SK-N-SH treated with all-trans-retinoic acid at 6 μM for 48 hours (cell line): Measurements from ENCODE around the gene NEIL1.

Experiments used
- ATAC-seq: fragments of 200-7000 bp; cut with Tn5 transposase; 3 replicates; pipeline ENCODE4 v1.9.1; 2020; ENCODE audit warnings: mild to moderate bottlenecking, moderate library complexity
- ARNTL ChIP-seq: fragments of 450-650 bp; formaldehyde crosslinking; IDR thresholded peaks from 2 replicates; pipeline ENCODE4 v1.5.0; 2020; ENCODE audit warnings: low read depth, mild to moderate bottlenecking, moderate library complexity, borderline replicate concordance
- BACH2 ChIP-seq: fragments of 250-450 bp; sonication (Bioruptor Pico); IDR thresholded peaks from 2 replicates; pipeline ENCODE4 v1.9.0; 2021; ENCODE audit warnings: mild to moderate bottlenecking, borderline replicate concordance
- CSDC2 ChIP-seq: fragments of 250-450 bp; sonication (Bioruptor Pico); IDR thresholded peaks from 2 replicates; pipeline ENCODE4 v1.5.0; 2020; ENCODE audit warnings: mild to moderate bottlenecking, moderate library complexity
- CSRNP3 ChIP-seq: fragments of 250-450 bp; sonication (Bioruptor Pico); IDR thresholded peaks from 2 replicates; pipeline ENCODE4 v1.5.1; 2021; ENCODE audit warnings: mild to moderate bottlenecking, moderate library complexity
- ESRRG ChIP-seq: fragments of 250-450 bp; sonication (Bioruptor Pico); IDR thresholded peaks from 2 replicates; pipeline ENCODE4 v1.6.1; 2021; ENCODE audit warnings: mild to moderate bottlenecking
- GLIS3 ChIP-seq: fragments of 250-450 bp; sonication (Bioruptor Pico); IDR thresholded peaks from 2 replicates; pipeline ENCODE4 v1.5.0; 2020; ENCODE audit warnings: mild to moderate bottlenecking, moderate library complexity
- ISL1 ChIP-seq: fragments of 250-450 bp; sonication (Bioruptor Pico); IDR thresholded peaks from 2 replicates; pipeline ENCODE4 v2.1.2; 2022; ENCODE audit warnings: mild to moderate bottlenecking, moderate library complexity
- OSR1 ChIP-seq: fragments of 250-450 bp; sonication (Bioruptor Pico); IDR thresholded peaks from 2 replicates; pipeline ENCODE4 v1.8.0; 2022; ENCODE audit warnings: moderate library complexity, mild to moderate bottlenecking, inconsistent platforms
- PATZ1 ChIP-seq: fragments of 250-450 bp; sonication (Bioruptor Pico); IDR thresholded peaks from 2 replicates; pipeline ENCODE4 v1.8.0; 2020; ENCODE audit warnings: mild to moderate bottlenecking, moderate library complexity, borderline replicate concordance
- POU6F1 ChIP-seq: fragments of 250-450 bp; sonication (Bioruptor Pico); IDR thresholded peaks from 2 replicates; pipeline ENCODE4 v1.8.0; 2021; ENCODE audit warnings: low read depth, mild to moderate bottlenecking, moderate library complexity, borderline replicate concordance
- PPARA ChIP-seq: fragments of 250-450 bp; sonication (Bioruptor Pico); IDR thresholded peaks from 2 replicates; pipeline ENCODE4 v1.5.0; 2020; ENCODE audit warnings: mild to moderate bottlenecking, borderline replicate concordance
- RARB ChIP-seq: fragments of 250-450 bp; sonication (Bioruptor Pico); IDR thresholded peaks from 2 replicates; pipeline ENCODE4 v1.8.0; 2021; ENCODE audit warnings: mild to moderate bottlenecking, moderate library complexity
- SNAI2 ChIP-seq: fragments of 250-450 bp; sonication (Bioruptor Pico); IDR thresholded peaks from 2 replicates; pipeline ENCODE4 v1.5.0; 2020; ENCODE audit warnings: mild to moderate bottlenecking, moderate library complexity
- TCF4 ChIP-seq: fragments of 250-450 bp; sonication (Bioruptor Pico); IDR thresholded peaks from 2 replicates; pipeline ENCODE4 v1.8.0; 2021; ENCODE audit warnings: mild to moderate bottlenecking, moderate library complexity, borderline replicate concordance
- TOX ChIP-seq: fragments of 250-450 bp; sonication (Bioruptor Pico); IDR thresholded peaks from 2 replicates; pipeline ENCODE4 v1.8.0; 2021; ENCODE audit warnings: mild to moderate bottlenecking, moderate library complexity, borderline replicate concordance
- TSHZ2 ChIP-seq: fragments of 250-450 bp; sonication (Bioruptor Pico); IDR thresholded peaks from 2 replicates; pipeline ENCODE4 v1.5.0; 2020; ENCODE audit warnings: mild to moderate bottlenecking, moderate library complexity
- ZC3H10 ChIP-seq: fragments of 250-450 bp; sonication (Bioruptor Pico); IDR thresholded peaks from 2 replicates; pipeline ENCODE4 v1.5.1; 2021; ENCODE audit warnings: mild to moderate bottlenecking, moderate library complexity
- ZFP3 ChIP-seq: fragments of 250-450 bp; sonication (Bioruptor Pico); IDR thresholded peaks from 2 replicates; pipeline ENCODE4 v1.5.0; 2020; ENCODE audit warnings: mild to moderate bottlenecking, moderate library complexity
- ZFP30 ChIP-seq: fragments of 450-650 bp; formaldehyde crosslinking; IDR thresholded peaks from 2 replicates; pipeline ENCODE4 v1.5.0; 2022; ENCODE audit warnings: mild to moderate bottlenecking, moderate library complexity
- ZNF565 ChIP-seq: fragments of 450-650 bp; formaldehyde crosslinking; conservative IDR thresholded peaks from 2 replicates; pipeline ENCODE4 v1.5.0; 2020; ENCODE audit warnings: low read depth, mild to moderate bottlenecking, moderate library complexity
- ZNF70 ChIP-seq: fragments of 450-650 bp; formaldehyde crosslinking; IDR thresholded peaks from 2 replicates; pipeline ENCODE4 v1.5.0; 2020; ENCODE audit warnings: mild to moderate bottlenecking, moderate library complexity

Gene NEIL1

GRCh38 chr15:75360856-75361255 lies 14.0 kb downstream of the NEIL1 start:
- ATAC-seq: no peak

GRCh38 chr15:75361361-75361988 lies 14.6 kb downstream of the NEIL1 start:
- ATAC-seq: no peak

More at GRCh38 chr15:75360856-75361255, 14.0 kb downstream of the NEIL1 start:
- TF ChIP-seq ZFP3 (CRISPR knock-in tag) (no peak), TOX (no peak), ZNF70 (CRISPR knock-in tag) (no peak), CSRNP3 (CRISPR knock-in tag) (no peak), SNAI2 (no peak), TCF4 (no peak), BACH2 (CRISPR knock-in tag) (no peak), GLIS3 (CRISPR knock-in tag) (no peak), TSHZ2 (CRISPR knock-in tag) (no peak), PATZ1 (no peak), CSDC2 (CRISPR knock-in tag) (no peak), ZC3H10 (no peak), ARNTL (CRISPR knock-in tag) (no peak), POU6F1 (no peak), OSR1 (CRISPR knock-in tag) (no peak), RARB (no peak)

GRCh38 chr15:75361989-75362641 lies 15.3 kb downstream of the NEIL1 start:
- TF ChIP-seq ESRRG: no peak
- TF ChIP-seq PPARA (CRISPR knock-in tag): no peak
- no peak for TF ChIP-seq ZNF565 (CRISPR knock-in tag)
- no peak for TF ChIP-seq ISL1
- TF ChIP-seq RARB: no peak
- no peak for TF ChIP-seq ZFP30 (CRISPR knock-in tag)
- no peak for TF ChIP-seq PATZ1
- ATAC-seq: no peak

More at GRCh38 chr15:75361361-75361988, 14.6 kb downstream of the NEIL1 start:
- no peak for TF ChIP-seq ZNF70 (CRISPR knock-in tag)
- TF ChIP-seq, all 23 proteins: peak for 0
